K562 (cell line): ENCODE data around the gene PLPPR1. TPM values are rescaled to one million over a fixed set of nuclear protein-coding genes. Genes with fewer than 3 reads are reported as not detected.

Experiments
- EP400 ChIP-seq: fragments of 450-650 bp; IDR thresholded peaks from 2 replicates; pipeline ENCODE4 v1.6.1; 2017; ENCODE audit warnings: antibody characterized with exemption, mild to moderate bottlenecking, moderate library complexity
- ZNF133 ChIP-seq: fragments of 250-450 bp; sonication (Bioruptor Pico); IDR thresholded peaks from 2 replicates; pipeline ENCODE4 v1.4.0; 2020; ENCODE audit warnings: mild to moderate bottlenecking
- polyA plus RNA-seq, 8 experiments: library from polyadenylated mRNA; depleted of rRNA in 4 of 8; stranded (reverse) in 5 of 8; unstranded in 3 of 8; fragments of >200 nt; fragmentation: Nextera tagmentation in 2 of 8; fragmentation: Illumina TruSeq in 1 of 8; extraction: Ambion mirVana in 2 of 8; extraction: Trizol in 1 of 8; gene quantifications; 2 replicates each; pipeline versions ENCODE4 v1.2.1 to v1.2.3, GENCODE V29; 2011 to 2014; ENCODE audit warnings: inconsistent platforms in 1 of 8, missing spikeins in 1 of 8
- total RNA-seq, 7 experiments: library from RNA; depleted of rRNA in 6 of 7; stranded (reverse); fragments of >200 nt in 6 of 7; fragmentation: Illumina TruSeq in 2 of 7; extraction: Trizol in 2 of 7; gene quantifications; 2 replicates each; pipeline versions ENCODE4 v1.2.1 to v1.2.3, GENCODE V29; 2011 to 2021; ENCODE audit warnings: low replicate concordance in 1 of 7
- TF ChIP-seq, protein P1 (sequence below), 2 experiments: fragments of 450-650 bp in 1 of 2; sonication (generic) in 1 of 2; formaldehyde crosslinking in 1 of 2; IDR thresholded peaks; 2 replicates each; pipeline versions ENCODE4 v1.7.1 to v1.9.0; 2016 to 2022; ENCODE audit warnings: inconsistent platforms in 1 of 2, mild to moderate bottlenecking in 1 of 2, missing genetic modification reagents in 1 of 2

Gene PLPPR1
- total and polyA plus RNA-seq, 9 of the 15 experiments (the other 6 are each of a cell fraction or from before 2014, with no cell fraction given): not detected

DNA sequence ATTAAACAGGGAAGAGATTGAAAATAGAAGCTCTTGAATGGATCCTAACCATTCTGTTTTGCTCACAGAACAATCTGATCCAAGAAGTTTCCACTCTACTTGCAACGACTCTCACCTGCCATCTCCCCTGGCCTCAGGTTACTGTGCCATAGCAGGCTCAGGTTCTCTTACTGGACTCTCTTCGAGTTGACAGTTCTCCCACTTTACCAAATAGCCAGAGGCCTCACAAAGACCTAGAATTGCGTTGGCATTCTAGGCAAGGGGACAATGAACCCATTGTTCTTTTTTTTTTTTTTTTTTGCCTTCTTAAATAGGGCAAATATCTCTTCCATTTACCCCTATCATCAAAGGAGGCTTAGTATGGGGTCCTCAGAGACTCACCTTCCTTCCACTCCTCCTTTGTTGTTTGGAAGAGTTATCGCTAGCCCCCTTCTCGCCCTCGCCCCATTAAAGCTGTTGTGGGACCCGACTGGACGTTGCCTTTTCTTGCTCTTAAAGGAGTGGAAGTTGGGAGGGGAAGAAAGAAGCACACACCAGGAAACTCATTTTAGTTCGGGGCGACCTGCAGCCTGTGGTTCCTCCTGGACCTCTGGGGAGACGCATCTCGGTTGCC lies 688 bp upstream of the PLPPR1 start (continued):
- TF ChIP-seq, protein P1, sequence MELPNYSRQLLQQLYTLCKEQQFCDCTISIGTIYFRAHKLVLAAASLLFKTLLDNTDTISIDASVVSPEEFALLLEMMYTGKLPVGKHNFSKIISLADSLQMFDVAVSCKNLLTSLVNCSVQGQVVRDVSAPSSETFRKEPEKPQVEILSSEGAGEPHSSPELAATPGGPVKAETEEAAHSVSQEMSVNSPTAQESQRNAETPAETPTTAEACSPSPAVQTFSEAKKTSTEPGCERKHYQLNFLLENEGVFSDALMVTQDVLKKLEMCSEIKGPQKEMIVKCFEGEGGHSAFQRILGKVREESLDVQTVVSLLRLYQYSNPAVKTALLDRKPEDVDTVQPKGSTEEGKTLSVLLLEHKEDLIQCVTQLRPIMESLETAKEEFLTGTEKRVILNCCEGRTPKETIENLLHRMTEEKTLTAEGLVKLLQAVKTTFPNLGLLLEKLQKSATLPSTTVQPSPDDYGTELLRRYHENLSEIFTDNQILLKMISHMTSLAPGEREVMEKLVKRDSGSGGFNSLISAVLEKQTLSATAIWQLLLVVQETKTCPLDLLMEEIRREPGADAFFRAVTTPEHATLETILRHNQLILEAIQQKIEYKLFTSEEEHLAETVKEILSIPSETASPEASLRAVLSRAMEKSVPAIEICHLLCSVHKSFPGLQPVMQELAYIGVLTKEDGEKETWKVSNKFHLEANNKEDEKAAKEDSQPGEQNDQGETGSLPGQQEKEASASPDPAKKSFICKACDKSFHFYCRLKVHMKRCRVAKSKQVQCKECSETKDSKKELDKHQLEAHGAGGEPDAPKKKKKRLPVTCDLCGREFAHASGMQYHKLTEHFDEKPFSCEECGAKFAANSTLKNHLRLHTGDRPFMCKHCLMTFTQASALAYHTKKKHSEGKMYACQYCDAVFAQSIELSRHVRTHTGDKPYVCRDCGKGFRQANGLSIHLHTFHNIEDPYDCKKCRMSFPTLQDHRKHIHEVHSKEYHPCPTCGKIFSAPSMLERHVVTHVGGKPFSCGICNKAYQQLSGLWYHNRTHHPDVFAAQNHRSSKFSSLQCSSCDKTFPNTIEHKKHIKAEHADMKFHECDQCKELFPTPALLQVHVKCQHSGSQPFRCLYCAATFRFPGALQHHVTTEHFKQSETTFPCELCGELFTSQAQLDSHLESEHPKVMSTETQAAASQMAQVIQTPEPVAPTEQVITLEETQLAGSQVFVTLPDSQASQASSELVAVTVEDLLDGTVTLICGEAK (IDR thresholded peaks at IDR 0.05): no peak
- TF ChIP-seq, protein P1 (CRISPR knock-in tag; IDR thresholded peaks at IDR 0.05): no peak
- TF ChIP-seq EP400 (no peak), ZNF133 (CRISPR knock-in tag) (no peak)
